ENCODE measurements around the gene ZNF827. TPM values are rescaled to one million over a fixed set of nuclear protein-coding genes. Genes with fewer than 3 reads are reported as not detected.

Gene ZNF827
- total RNA-seq, 1 experiment from 2014 or later, result 29.4 TPM

DNA sequence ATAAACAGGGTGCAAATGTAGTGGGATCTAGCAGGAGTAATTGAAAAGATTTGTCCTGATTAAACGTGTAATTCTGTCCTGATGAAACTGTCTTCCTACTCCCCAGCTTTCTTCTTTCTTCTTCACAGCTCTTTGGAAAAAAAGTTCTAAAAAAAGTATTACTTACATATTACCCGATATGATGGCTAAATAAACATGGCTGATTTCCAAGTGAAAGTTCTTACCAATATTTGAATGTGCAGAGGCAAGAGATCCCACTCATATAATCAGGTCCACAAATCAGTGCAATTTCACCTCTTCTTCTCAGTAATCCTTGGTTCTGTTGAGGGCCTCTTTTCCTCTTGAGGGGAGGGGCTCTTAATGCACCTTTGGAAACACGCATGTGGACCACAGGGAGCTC lies 78.7 kb downstream of the ZNF827 start:
- Histone ChIP-seq H3K9ac (ENCODE audit: extremely low read depth, insufficient read length, low read length) (no peak overlapping the region), H2BK20ac (ENCODE audit: low read depth, low read length, poor library complexity, severe bottlenecking) (no peak overlapping the region), H3K27ac (ENCODE audit: insufficient read length, low read depth, low read length) (no peak overlapping the region), H3K4ac (ENCODE audit: low read depth, low read length) (no peak overlapping the region), H2AFZ (ENCODE audit: low read length) (no peak overlapping the region), H3K23me2 (ENCODE audit: insufficient read length, low read depth, low read length, poor library complexity, severe bottlenecking) (no peaks in the 10 kb centered on the region), H4K91ac (ENCODE audit: insufficient read length, low read depth, low read length) (no peak overlapping the region), H2BK120ac (ENCODE audit: low read depth, low read length, poor library complexity, severe bottlenecking) (no peak overlapping the region), H4K5ac (ENCODE audit: insufficient read length, low read depth, low read length) (no peak overlapping the region), H3K79me1 (ENCODE audit: insufficient read depth, low read depth, low read length, poor library complexity, severe bottlenecking) (no peaks in the 10 kb centered on the region), H4K20me1 (ENCODE audit: control insufficient read depth, insufficient read depth, insufficient read length) (no peaks in the 10 kb centered on the region), H3K4me1 (ENCODE audit: insufficient read depth, low read length) (peaks cover 6% of the 10 kb centered on the region; the same call in 1 of the 2 replicates), H2BK12ac (ENCODE audit: insufficient read length, low read depth, low read length) (no peak overlapping the region), H3K56ac (ENCODE audit: insufficient read length, low read depth, low read length) (no peak overlapping the region), H3K4me2 (ENCODE audit: insufficient read depth, insufficient read length, low read length) (no peak overlapping the region), H3K23ac (ENCODE audit: insufficient read length, low read depth, low read length) (no peak overlapping the region), H4K8ac (replicated peaks; ENCODE audit: insufficient read length, low read depth, low read length) (no peak overlapping the region), H3T11ph (ENCODE audit: low read length) (no peak overlapping the region), H3K79me2 (ENCODE audit: insufficient read depth, low read length) (no peaks in the 10 kb centered on the region), H2BK5ac (ENCODE audit: insufficient read length, low read length) (no peak overlapping the region), H3K18ac (ENCODE audit: insufficient read length, low read depth, low read length) (no peak overlapping the region), H3K27me3 (ENCODE audit: insufficient read depth, low read length) (no peaks in the 10 kb centered on the region), H3K14ac (ENCODE audit: insufficient read depth, low read length) (no peak overlapping the region), H3K9me3 (ENCODE audit: control insufficient read depth, low read depth, low read length) (no peaks in the 10 kb centered on the region), H2AK5ac (ENCODE audit: insufficient read length, low read length) (no peak overlapping the region), H2BK15ac (ENCODE audit: low read depth, low read length) (no peak overlapping the region)
- Mint-ChIP-seq H3K4me1 (peaks cover 23 to 25% of the 10 kb centered on the region in 2 experiments), H3K36me3 (ENCODE audit: insufficient read depth in 1 of 3, low read depth in 3 of 3) (peaks cover 12 to 21% (median 13%) of the 10 kb centered on the region in 3 experiments; a peak in 6 of 7 replicates), H3K4me3 (no peak overlapping the region), H3K27ac (peak overlapping the region in 2 of 3 experiments; percentile 41 to 42; a peak in 3 of 7 replicates), H3K9me3 (no peaks in the 10 kb centered on the region), H3K27me3 (ENCODE audit: low read depth) (no peaks in the 10 kb centered on the region)
- TF ChIP-seq CTCF (conservative IDR thresholded peaks at IDR 0.05), result no peak
- WGBS (ENCODE audit: extremely low coverage, insufficient read length, low lambda C conversion rate), result no CpG with 5 or more reads among the region's 3 CpGs
- DNase-seq, result no peak

Measured in H9 (cell line).